ENCODE measurements around the gene KIF19. TPM values are rescaled to one million over a fixed set of nuclear protein-coding genes. Genes with fewer than 3 reads are reported as not detected.
A peak's percentile ranks its signal among the peaks of the same experiment; 100 is the strongest.
"Not testable (repeated sequence)": the region's sequence is repeated elsewhere in the genome, so short reads cannot be mapped to it uniquely, and the experiment has no call there.

The KIF19 gene
- total RNA-seq, 1 donor from 2014 or later: not detected

DNA sequence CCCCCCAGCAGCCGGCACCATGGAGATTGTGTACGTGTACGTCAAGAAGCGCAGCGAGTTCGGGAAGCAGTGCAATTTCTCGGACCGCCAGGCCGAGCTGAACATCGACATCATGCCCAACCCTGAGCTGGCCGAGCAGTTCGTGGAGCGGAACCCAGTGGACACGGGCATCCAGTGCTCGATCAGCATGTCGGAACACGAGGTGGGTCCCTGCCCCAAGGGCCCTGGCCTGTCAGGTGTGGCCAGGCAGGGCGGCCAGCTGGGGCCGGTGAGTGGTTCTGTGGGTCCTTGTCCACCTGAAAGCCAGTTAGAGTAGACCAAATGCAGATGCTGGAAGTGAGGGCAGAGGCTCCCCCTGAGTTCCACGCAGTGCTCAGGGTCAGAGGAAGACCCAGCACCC lies 44.2 kb upstream of the KIF19 start:
- H3K36me3 ChIP-seq (ENCODE audit: control insufficient read depth, insufficient read depth, low read length): no peaks in the 10 kb centered on the region
- TF ChIP-seq, protein P1, sequence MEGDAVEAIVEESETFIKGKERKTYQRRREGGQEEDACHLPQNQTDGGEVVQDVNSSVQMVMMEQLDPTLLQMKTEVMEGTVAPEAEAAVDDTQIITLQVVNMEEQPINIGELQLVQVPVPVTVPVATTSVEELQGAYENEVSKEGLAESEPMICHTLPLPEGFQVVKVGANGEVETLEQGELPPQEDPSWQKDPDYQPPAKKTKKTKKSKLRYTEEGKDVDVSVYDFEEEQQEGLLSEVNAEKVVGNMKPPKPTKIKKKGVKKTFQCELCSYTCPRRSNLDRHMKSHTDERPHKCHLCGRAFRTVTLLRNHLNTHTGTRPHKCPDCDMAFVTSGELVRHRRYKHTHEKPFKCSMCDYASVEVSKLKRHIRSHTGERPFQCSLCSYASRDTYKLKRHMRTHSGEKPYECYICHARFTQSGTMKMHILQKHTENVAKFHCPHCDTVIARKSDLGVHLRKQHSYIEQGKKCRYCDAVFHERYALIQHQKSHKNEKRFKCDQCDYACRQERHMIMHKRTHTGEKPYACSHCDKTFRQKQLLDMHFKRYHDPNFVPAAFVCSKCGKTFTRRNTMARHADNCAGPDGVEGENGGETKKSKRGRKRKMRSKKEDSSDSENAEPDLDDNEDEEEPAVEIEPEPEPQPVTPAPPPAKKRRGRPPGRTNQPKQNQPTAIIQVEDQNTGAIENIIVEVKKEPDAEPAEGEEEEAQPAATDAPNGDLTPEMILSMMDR (IDR thresholded peaks at IDR 0.05; ENCODE audit: insufficient read depth, low read length, severe bottlenecking): no peak
- FAIRE-seq (no peak), DNase-seq (ENCODE audit: low read depth) (no peak)
- no peak overlapping the region for H3K4me3 ChIP-seq (ENCODE audit: low read depth, low read length)
- H3K27me3 ChIP-seq (ENCODE audit: control insufficient read depth, insufficient read depth, low read length): peaks cover 1% of the 10 kb centered on the region

DNA sequence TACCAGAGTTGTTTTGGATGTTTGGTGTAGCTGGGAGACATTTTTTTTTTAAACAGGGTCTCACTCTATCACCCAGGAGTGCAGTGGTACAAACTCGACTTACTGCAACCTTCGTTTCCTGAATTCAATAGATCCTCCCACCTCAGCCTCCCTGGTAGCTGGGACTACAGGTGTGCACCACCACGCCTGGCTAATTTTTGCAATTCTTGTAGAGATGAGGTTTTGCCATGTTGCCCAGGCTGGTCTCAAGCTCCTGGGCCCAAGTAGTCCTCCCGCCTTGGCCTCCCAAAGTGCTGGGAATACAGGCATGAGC lies 43.8 kb upstream of the KIF19 start:
- FAIRE-seq; H3K36me3 ChIP-seq (ENCODE audit: control insufficient read depth, insufficient read depth, low read length); DNase-seq (ENCODE audit: low read depth); H3K27me3 ChIP-seq (ENCODE audit: control insufficient read depth, insufficient read depth, low read length); H3K4me3 ChIP-seq (ENCODE audit: low read depth, low read length): not testable (repeated sequence)

DNA sequence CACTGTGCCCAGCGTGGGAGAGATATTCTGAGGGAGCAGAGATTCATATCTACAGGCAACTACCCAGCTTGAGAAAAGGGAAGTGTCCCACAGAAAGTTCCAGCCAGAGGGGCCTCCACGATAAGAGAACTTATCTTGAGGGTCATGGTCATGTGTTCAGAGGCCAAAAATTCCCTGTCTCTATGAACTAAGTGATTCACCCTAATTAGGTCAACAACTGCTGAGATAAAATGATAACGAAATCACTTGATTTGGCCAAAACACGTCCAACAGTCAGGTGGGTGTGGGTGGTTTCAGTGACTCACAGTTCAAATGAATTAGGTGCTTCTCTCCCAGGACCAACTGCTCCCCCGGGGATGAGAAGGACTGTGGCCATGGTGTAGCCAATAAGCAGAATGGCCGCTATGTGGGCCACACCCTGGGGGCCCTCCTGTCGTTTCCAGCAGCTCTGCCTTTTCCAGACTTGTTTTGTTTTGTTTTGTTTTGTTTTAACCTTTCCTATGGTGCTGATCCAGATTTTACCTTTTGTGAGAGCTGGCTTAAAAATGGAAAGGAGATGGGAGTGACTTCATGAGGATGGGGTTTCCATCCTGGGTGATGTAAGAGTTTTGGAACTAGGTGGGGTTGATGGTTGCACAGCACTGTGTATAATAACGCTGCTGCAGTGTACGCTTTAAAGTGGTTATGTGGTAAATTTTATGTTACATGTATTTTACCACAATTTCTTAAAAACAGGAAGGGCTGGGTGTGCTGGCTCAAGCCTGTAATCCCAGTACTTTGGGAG lies 43.2 kb upstream of the KIF19 start:
- Histone ChIP-seq H3K4me3 (ENCODE audit: low read depth, low read length) (no peak overlapping the region), H3K36me3 (ENCODE audit: control insufficient read depth, insufficient read depth, low read length) (no peaks in the 10 kb centered on the region), H3K27me3 (ENCODE audit: control insufficient read depth, insufficient read depth, low read length) (peaks cover 1% of the 10 kb centered on the region)
- no peak for FAIRE-seq
- peak; percentile 91 for DNase-seq (ENCODE audit: low read depth)
- TF ChIP-seq, protein P1 (IDR thresholded peaks at IDR 0.05; ENCODE audit: insufficient read depth, low read length, severe bottlenecking): no peak

DNA sequence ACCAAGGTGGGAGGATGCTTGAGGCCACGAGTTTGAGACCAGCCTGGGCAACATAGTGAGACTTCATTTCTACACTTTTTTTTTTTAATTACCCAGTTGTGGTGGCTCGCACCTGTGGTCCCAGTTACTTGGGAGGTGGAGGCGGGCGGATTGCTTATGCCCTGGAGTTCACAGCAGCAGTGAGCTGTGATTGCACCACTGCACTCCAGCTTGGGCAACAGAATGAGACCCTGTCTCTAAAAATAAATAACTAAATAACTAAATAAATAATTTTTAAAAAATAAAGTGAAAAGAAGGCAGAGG lies 42.7 kb upstream of the KIF19 start:
- TF ChIP-seq, protein P1 (IDR thresholded peaks at IDR 0.05; ENCODE audit: insufficient read depth, low read length, severe bottlenecking): no peak
- no peaks in the 10 kb centered on the region for H3K36me3 ChIP-seq (ENCODE audit: control insufficient read depth, insufficient read depth, low read length)
- no peak overlapping the region for H3K4me3 ChIP-seq (ENCODE audit: low read depth, low read length)
- no peak for FAIRE-seq
- peaks cover 1% of the 10 kb centered on the region for H3K27me3 ChIP-seq (ENCODE audit: control insufficient read depth, insufficient read depth, low read length)
- no peak for DNase-seq (ENCODE audit: low read depth)

DNA sequence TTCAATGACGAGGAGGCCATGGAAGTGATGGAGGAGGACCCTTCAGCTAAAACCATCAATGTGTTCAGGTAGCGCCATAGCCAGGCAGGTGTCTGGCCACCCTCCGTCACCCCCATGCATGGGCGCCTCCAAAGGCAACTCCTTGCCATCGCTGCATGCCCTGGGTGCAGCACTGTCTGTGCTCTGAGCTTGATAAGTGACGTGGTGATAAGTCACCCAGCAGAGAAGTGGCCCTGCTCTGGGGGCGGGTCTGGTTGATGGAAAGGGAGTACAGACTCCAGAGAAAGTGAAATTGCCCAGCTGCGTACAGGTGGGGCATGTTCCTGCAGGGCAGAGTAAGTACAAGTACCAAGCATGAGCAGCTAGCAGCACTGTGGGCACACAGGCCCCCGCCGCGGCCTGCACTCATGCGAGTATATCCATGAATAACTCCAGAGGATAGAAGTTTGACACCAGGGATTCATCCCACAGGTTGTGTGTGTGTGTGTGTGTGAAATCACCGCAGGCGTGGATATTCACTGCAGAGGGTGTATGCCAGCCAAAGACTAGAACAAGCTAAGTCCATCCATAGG lies 38.9 kb upstream of the KIF19 start:
- no peak for DNase-seq (ENCODE audit: low read depth)
- Histone ChIP-seq H3K27me3 (ENCODE audit: control insufficient read depth, insufficient read depth, low read length) (peaks cover 1% of the 10 kb centered on the region), H3K4me3 (ENCODE audit: low read depth, low read length) (no peak overlapping the region), H3K36me3 (ENCODE audit: control insufficient read depth, insufficient read depth, low read length) (no peaks in the 10 kb centered on the region)
- TF ChIP-seq, protein P1 (IDR thresholded peaks at IDR 0.05; ENCODE audit: insufficient read depth, low read length, severe bottlenecking): no peak
- no peak for FAIRE-seq

DNA sequence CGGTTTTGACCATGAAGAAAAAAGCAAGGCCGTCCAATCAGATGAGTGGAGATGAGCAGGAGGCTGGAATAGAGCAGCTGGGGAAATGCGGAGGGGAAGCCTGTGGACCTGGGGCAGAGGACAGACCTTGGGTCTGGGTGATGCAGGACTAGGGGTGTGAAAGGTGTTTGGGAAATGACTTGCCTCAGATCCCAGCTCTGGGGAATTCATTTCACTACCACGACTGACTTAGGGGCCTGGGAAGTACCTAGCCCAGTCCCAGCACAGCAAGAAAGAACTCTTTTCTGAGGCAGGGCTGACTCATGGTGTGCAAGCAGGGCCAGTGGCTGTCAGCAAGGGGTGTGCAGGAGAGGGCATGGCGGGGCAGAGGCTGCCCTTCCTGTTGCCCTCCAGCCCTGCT lies 37.2 kb upstream of the KIF19 start:
- H3K4me3 ChIP-seq (ENCODE audit: low read depth, low read length): no peak overlapping the region
- TF ChIP-seq, protein P1 (IDR thresholded peaks at IDR 0.05; ENCODE audit: insufficient read depth, low read length, severe bottlenecking): no peak
- FAIRE-seq (no peak), DNase-seq (ENCODE audit: low read depth) (peak; percentile 70)
- peaks cover 1% of the 10 kb centered on the region for H3K27me3 ChIP-seq (ENCODE audit: control insufficient read depth, insufficient read depth, low read length)
- no peaks in the 10 kb centered on the region for H3K36me3 ChIP-seq (ENCODE audit: control insufficient read depth, insufficient read depth, low read length)
